Lower leg skin (tissue), 4 donors: ENCODE data around the gene STOML1. TPM values are rescaled to one million over a fixed set of nuclear protein-coding genes. Genes with fewer than 3 reads are reported as not detected.

Experiments used
- DNase-seq, 2 donors: peaks; one replicate each; pipeline ENCODE4 v3.0.0-alpha.2; 2019; ENCODE audit warnings: low spot score in 2 of 2
- H3K4me3 ChIP-seq: fragments of 200-600 bp; sonication (generic); 2 replicates; pipeline ENCODE4 v1.5.1; 2017; ENCODE audit warnings: mild to moderate bottlenecking, low read depth; ENCODE audit not compliant: poor library complexity, severe bottlenecking
- CTCF ChIP-seq, 3 donors: fragments of 450-650 bp; IDR thresholded peaks; one replicate each; pipeline ENCODE4 v1.5.1; 2016; ENCODE audit warnings: antibody characterized with exemption in 3 of 3, mild to moderate bottlenecking in 3 of 3, moderate library complexity in 2 of 3
- POLR2A ChIP-seq, 2 donors: fragments of 450-650 bp; IDR thresholded peaks; one replicate each; pipeline ENCODE4 v1.6.1; 2016 to 2017; ENCODE audit warnings: antibody characterized with exemption in 2 of 2, mild to moderate bottlenecking in 1 of 2, moderate library complexity in 1 of 2
- WGBS, 2 donors: methylation state at CpG; one replicate each; pipeline ENCODE4 v1.1.5; 2018; 5-methylcytosine and 5-hydroxymethylcytosine counted together
- intact Hi-C: fragments of 100-400 bp; cut with DNase I; formaldehyde crosslinking; loops from one replicate; pipeline ENCODE4 v1.15.0; 2023; ENCODE audit warnings: low total_unique reads
- total RNA-seq, 4 donors: library from RNA; depleted of rRNA; stranded (reverse); fragments of >200 nt; gene quantifications; one replicate each; pipeline ENCODE4 v1.1.0, GENCODE V29; 2016

STOML1 gene
- total RNA-seq, 4 donors from 2014 or later = 14.4 to 24.6 (median 23.9) TPM

GRCh38 chr15:73936181-73936580 is 55.9 kb downstream of the STOML1 start:
- no peak for DNase-seq
- intact Hi-C loops = no loop called here
- no peak overlapping the region for H3K4me3 ChIP-seq
- no peak for TF ChIP-seq POLR2A (IDR thresholded peaks at IDR 0.05)
- 42 to 51% methylated on average over 5 of the region's 5 CpGs for WGBS, 2 donors

GRCh38 chr15:73935547-73935946 is 56.5 kb downstream of the STOML1 start:
- TF ChIP-seq CTCF (IDR thresholded peaks at IDR 0.05) = no peak
- TF ChIP-seq POLR2A (IDR thresholded peaks at IDR 0.05) = no peak
- H3K4me3 ChIP-seq = no peak overlapping the region
- 80 to 81% methylated on average over 3 to 4 of the region's 4 CpGs for WGBS, 2 donors
- no peak for DNase-seq
- intact Hi-C loops = no loop called here

- 58 to 74% methylated on average over 7 of the region's 7 CpGs for WGBS, 2 donors
These were observed 57.8 kb downstream of the STOML1 start for GRCh38 chr15:73934281-73934680.

GRCh38 chr15:73932381-73933191 is 59.5 kb downstream of the STOML1 start:
- 66 to 82% methylated on average over 6 of the region's 6 CpGs for WGBS, 2 donors
- TF ChIP-seq POLR2A (IDR thresholded peaks at IDR 0.05) (no peak), CTCF (IDR thresholded peaks at IDR 0.05) (no peak)
- DNase-seq = no peak
- H3K4me3 ChIP-seq = no peak overlapping the region
- intact Hi-C loops = no loop called here

More at GRCh38 chr15:73934281-73934680, 57.8 kb downstream of the STOML1 start:
- DNase-seq = no peak
- intact Hi-C loops = no loop called here
- H3K4me3 ChIP-seq = no peak overlapping the region
- TF ChIP-seq CTCF (IDR thresholded peaks at IDR 0.05) (no peak), POLR2A (IDR thresholded peaks at IDR 0.05) (no peak)

GRCh38 chr15:73931441-73931840 is 60.7 kb downstream of the STOML1 start:
- 64 to 67% methylated on average over 2 of the region's 2 CpGs for WGBS, 2 donors
- H3K4me3 ChIP-seq = no peak overlapping the region
- DNase-seq = no peak
- TF ChIP-seq CTCF (IDR thresholded peaks at IDR 0.05) (no peak), POLR2A (IDR thresholded peaks at IDR 0.05) (no peak)
- intact Hi-C loops = no loop called here

GRCh38 chr15:73930790-73931281 is 61.3 kb downstream of the STOML1 start:
- intact Hi-C loops = no loop called here
- no peak for DNase-seq
- no peak overlapping the region for H3K4me3 ChIP-seq
- no peak for TF ChIP-seq POLR2A (IDR thresholded peaks at IDR 0.05)
- WGBS, 2 donors = 49 to 56% methylated on average over 5 to 7 of the region's 7 CpGs
